HG03354 (cell line): ENCODE measurements around the gene VWA7.
"Not testable (repeated sequence)": the region's sequence is repeated elsewhere in the genome, so short reads cannot be mapped to it uniquely, and the experiment has no call there.

Source experiments
- ATAC-seq: cut with Tn5 transposase; IDR thresholded peaks from one replicate; pipeline ENCODE4 v1.9.1; 2021; ENCODE audit warnings: mild to moderate bottlenecking; ENCODE audit not compliant: unreplicated experiment, poor library complexity, severe bottlenecking

Gene VWA7, protein sequence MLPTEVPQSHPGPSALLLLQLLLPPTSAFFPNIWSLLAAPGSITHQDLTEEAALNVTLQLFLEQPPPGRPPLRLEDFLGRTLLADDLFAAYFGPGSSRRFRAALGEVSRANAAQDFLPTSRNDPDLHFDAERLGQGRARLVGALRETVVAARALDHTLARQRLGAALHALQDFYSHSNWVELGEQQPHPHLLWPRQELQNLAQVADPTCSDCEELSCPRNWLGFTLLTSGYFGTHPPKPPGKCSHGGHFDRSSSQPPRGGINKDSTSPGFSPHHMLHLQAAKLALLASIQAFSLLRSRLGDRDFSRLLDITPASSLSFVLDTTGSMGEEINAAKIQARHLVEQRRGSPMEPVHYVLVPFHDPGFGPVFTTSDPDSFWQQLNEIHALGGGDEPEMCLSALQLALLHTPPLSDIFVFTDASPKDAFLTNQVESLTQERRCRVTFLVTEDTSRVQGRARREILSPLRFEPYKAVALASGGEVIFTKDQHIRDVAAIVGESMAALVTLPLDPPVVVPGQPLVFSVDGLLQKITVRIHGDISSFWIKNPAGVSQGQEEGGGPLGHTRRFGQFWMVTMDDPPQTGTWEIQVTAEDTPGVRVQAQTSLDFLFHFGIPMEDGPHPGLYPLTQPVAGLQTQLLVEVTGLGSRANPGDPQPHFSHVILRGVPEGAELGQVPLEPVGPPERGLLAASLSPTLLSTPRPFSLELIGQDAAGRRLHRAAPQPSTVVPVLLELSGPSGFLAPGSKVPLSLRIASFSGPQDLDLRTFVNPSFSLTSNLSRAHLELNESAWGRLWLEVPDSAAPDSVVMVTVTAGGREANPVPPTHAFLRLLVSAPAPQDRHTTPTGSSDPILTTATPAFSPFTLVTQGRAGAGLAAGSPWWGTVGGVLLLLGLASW

DNA sequence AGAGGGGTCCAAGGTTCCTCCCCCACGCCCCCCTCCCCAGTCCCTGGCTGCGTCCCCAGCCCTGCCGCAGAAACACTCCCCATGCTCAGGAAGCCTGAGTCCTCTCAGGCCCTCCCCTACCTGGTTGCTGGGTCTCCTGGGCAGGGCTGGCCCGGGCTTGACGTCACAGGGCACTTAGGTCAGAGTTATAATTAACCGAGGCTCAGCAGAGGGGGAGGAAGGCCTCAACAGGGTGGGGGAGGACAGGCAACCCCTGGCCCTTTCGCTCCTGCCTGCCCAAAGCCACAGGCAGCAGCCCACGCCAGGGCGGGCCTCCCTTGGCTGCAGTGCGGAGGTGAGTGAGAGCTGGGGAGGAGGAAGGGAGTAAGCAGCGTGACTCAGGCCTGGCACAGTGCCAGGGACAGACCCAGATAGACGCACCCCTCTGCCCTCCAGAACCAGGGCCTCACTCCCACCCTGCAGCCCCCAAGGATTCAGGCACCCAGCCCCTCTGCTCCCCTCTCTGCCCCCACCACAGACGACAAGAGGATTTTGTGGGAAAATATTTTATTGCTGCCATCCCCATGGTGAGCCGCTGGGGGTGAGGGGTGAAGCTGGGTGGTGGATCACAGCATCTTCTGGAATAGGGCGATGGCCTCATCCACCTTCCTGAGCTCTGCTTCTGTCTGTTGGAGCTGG lies at the start of gene VWA7:
VWA7 (minus strand) TSS at position 340 of the 678 bp plus-strand sequence. CDS start 549 bp downstream, outside the sequence.
- peak; percentile 60 for ATAC-seq

GRCh38 chr6:31826793-31827285 lies 49.7 kb upstream of the VWA7 start:
- peak; percentile 9 for ATAC-seq

DNA sequence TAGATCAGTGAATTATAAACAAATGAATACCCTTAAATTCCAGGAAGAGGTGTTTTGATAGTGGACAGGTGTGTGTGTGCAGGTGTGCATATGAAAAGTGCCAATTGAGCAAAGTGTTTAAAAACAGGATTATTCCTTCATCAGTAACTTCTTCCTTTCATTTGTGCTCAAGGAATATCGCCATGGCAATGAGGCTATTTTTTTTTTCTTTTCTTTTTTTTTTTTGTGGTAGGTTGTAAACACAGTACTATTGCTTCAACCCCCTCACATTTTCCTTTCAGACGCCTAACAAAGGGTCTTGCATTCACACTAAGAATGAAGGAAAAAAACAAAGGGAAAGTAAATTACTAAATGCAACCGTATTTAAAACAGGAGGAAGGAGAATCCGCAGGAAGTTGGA lies 48.4 kb upstream of the VWA7 start:
- ATAC-seq = no peak

GRCh38 chr6:31823592-31824196 lies 46.6 kb upstream of the VWA7 start:
- ATAC-seq = not testable (repeated sequence)

DNA sequence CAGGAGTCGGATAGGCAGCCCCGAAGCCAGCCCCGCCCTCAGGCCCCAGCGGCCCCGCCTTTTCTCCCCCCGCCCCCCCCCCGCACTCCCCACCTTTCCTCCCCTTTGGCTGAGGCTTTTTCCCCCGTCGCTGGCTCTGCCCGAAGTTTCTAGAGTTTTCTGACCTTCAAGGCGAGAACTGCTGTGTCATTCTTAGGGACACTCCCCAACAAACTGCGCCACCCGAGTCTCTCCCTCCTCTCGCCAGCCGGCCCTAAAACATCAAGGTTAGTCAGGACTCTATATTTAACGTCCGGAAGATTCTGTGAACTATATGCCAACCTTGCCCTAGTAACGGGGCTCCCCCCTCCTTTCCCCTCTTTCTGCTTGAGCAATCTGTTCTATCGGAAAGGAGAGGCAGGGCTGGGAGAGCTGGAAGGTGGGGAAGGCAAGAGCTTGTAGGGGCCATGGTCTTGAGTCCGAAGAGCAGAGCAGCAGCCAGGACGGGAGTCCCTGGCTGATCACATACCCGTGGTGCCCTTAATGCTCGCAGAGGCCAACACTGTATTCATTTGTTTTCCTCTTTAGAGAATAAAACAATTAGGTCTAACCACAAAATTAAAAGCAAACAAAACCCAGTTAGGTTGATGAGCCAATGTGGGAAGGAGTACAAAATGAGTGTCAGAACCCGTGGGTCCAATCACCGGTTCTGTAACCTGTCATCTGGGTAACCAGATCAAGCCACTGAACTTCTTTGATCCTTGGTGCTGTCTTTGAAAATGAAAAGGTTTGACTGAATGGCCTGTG lies 45.1 kb upstream of the VWA7 start:
- ATAC-seq = peak; percentile 50

DNA sequence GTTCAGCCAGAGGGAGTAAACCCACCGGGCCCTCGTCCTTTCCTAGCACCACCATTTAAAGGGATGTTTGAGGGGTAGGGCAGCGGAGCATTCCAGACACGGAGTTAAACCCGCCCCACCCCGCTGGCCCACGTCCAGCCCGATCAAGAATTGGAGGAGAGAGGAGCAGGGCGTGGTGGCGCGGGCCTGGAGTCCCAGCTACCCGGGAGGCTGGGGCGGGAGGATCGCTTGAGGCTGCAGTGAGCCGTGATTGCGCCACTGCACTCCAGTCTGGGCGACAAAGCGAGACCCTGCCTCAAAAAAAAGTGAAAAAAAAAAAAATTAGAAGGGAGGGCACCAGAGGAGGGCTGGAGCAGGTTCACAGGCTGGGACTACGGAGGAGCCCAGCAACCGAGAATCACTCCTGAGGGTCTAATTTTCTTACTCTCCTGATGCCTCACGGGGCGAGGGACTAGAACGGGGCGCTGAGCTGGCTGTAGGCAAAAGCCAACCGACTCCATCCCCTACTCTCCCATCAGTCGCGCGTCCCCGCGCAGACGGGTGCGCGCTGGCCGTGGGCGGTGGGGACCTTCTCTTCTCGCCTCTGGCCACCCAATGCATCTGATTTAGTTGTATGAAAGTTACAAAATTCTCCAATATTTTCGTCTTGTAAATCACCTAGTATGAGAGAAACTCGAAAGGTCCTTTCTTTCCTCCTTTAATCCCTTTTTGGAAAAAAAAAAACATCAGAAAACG lies 44.3 kb upstream of the VWA7 start:
- peak; percentile 47 for ATAC-seq

DNA sequence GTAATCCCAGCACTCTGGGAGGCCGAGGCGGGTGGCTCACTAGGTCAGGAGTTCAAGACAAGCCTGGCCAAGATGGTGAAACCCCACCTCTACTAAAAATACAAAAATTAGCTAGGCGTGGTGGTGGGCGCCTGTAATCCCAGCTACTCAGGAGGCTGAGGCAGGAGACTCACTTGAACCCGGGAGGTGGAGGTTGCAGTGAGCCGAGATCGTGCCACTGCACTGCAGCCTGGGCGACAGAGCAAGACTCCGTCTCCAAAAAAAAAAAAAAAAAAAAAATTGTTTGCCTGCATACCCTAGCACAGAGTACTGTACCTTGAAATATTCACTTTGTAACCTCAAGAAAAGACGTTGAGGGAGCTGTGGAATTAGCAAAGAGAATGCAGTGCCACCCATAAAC lies 43.3 kb upstream of the VWA7 start:
- not testable (repeated sequence) for ATAC-seq

DNA sequence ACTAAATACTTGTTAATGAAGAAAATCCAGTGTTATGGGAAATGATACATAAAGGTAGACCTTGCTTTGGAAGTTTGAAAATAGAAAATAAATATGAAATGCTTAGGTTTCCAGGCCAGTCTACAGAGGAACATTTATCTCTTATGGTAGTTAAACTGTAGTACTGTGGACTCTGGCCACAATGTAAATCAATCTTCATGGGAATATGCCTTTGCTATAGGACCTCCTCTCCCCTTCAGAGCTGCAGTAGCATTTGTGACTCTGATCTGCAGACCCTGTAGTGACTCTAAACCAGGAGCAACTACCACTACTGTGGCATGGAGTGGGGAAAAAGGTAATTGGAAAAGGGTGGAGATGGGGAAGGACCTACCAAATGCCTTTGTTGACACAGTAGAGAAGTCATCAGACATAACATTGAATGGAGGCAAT lies 42.8 kb upstream of the VWA7 start:
- ATAC-seq = no peak

- ATAC-seq = not testable (repeated sequence)
Observed at GRCh38 chr6:31817929-31818511, 40.9 kb upstream of the VWA7 start.

- not testable (repeated sequence) for ATAC-seq
Observed at GRCh38 chr6:31817133-31817928, 40.2 kb upstream of the VWA7 start.

- peak; percentile 36 for ATAC-seq
Observed at GRCh38 chr6:31815025-31815838, 38.1 kb upstream of the VWA7 start, which contains the start of the genes HSPA1A and HSPA1L. Gene HSPA1A (plus strand): TSS chr6:31815543. CDS start chr6:31815757, 214 bp downstream. Gene HSPA1L (minus strand): TSS chr6:31815283. CDS start chr6:31811972, 3,311 bp downstream.

DNA sequence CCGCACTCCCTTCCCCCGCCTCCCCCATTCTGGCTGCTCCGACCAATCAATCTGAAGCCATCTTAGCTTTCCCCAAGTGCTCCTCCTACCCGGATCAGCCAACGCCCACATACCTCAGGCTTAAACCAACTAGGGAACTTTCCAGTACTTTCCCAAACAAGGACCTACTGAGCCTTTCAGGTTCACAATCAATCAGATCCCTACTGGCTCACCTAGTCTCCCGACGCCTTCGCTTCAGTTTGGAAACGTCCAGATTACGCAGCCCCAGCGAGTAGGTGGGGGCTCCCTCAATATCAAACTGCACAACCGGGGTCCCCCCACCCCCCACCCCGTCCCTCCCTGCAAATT lies 37.5 kb upstream of the VWA7 start:
- ATAC-seq = peak; percentile 45

GRCh38 chr6:31813465-31813849 lies 36.3 kb upstream of the VWA7 start:
- ATAC-seq = no peak

DNA sequence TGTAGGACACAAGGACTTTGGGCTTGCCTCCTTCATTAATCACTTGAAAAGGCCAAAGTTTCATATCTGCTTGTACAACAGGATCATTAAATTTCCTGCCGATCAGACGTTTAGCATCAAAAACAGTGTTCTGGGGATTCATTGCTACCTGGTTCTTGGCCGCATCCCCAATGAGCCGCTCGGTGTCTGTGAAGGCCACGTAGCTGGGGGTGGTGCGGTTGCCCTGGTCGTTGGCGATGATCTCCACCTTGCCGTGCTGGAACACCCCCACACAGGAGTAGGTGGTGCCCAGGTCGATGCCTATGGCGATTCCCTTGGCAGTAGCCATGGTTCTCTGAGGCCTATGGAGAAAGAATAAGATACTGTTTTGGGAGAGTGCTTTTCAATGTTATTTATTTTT lies 34.5 kb upstream of the VWA7 start:
- ATAC-seq = no peak

DNA sequence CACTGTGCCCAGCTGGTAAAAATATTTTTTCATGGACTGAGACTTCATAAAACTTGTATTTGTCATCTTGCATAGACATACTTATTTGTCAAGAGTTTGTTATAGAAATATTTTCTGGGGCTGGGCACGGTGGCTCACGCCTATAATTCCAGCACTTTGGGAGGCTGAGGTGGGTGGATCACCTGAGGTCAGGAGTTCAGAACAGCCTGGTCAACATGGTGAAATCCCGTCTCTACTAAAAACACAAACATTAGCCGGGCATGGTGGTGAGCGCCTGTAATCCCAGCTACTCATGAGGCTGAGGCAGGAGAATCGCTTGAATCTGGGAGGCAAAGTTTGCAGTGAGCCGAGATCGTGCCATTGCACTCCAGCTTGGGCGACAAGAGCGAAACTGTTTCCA lies 31.5 kb upstream of the VWA7 start:
- ATAC-seq = not testable (repeated sequence)
